Measurements from ENCODE around the gene ANGEL1.
A peak's percentile ranks its signal among the peaks of the same experiment; 100 is the strongest.

Gene ANGEL1

GRCh38 chr14:76765461-76765931 lies 47.2 kb downstream of the ANGEL1 start:
- DNase-seq (ENCODE audit: low read depth): no peak

GRCh38 chr14:76763096-76764041 lies 49.3 kb downstream of the ANGEL1 start:
- peak; percentile 32 for DNase-seq (ENCODE audit: low read depth)

GRCh38 chr14:76762411-76763095 lies 50.1 kb downstream of the ANGEL1 start:
- DNase-seq (ENCODE audit: low read depth): no peak

GRCh38 chr14:76761960-76762410 lies 50.7 kb downstream of the ANGEL1 start:
- DNase-seq (ENCODE audit: low read depth): no peak

- DNase-seq (ENCODE audit: low read depth): peak; percentile 85
Measured at GRCh38 chr14:76761136-76761959, 51.3 kb downstream of the ANGEL1 start, which contains the start of gene VASH1. VASH1 (plus strand) TSS chr14:76761468; CDS start chr14:76762822, 1,354 bp downstream.

GRCh38 chr14:76760331-76761135 lies 52.1 kb downstream of the ANGEL1 start:
- DNase-seq (ENCODE audit: low read depth): no peak

- no peak for DNase-seq (ENCODE audit: low read depth)
Measured at GRCh38 chr14:76759589-76759988, 53.1 kb downstream of the ANGEL1 start.

- no peak for DNase-seq (ENCODE audit: low read depth)
Measured at GRCh38 chr14:76756371-76756750, 56.3 kb downstream of the ANGEL1 start.

GRCh38 chr14:76755610-76756370 lies 56.9 kb downstream of the ANGEL1 start:
- no peak for DNase-seq (ENCODE audit: low read depth)

GRCh38 chr14:76754586-76754985 lies 58.1 kb downstream of the ANGEL1 start:
- DNase-seq (ENCODE audit: low read depth): no peak

GRCh38 chr14:76753541-76754198 lies 59.0 kb downstream of the ANGEL1 start:
- DNase-seq (ENCODE audit: low read depth): no peak

- DNase-seq (ENCODE audit: low read depth): no peak
Measured at GRCh38 chr14:76752744-76753143, 59.9 kb downstream of the ANGEL1 start.

GRCh38 chr14:76742966-76743365 lies 69.7 kb downstream of the ANGEL1 start:
- no peak for DNase-seq (ENCODE audit: low read depth)

- no peak for DNase-seq (ENCODE audit: low read depth)
Measured at GRCh38 chr14:76742185-76742584, 70.5 kb downstream of the ANGEL1 start.

GRCh38 chr14:76741074-76741473 lies 71.6 kb downstream of the ANGEL1 start:
- DNase-seq (ENCODE audit: low read depth): no peak

Measured in iris pigment epithelial cell (primary cell).